HG02759 (cell line): ENCODE measurements around the gene GCHFR.

Experiments used
- ATAC-seq: cut with Tn5 transposase; IDR thresholded peaks from one replicate; pipeline ENCODE4 v1.9.1; 2021; ENCODE audit warnings: mild to moderate bottlenecking, moderate library complexity; ENCODE audit not compliant: unreplicated experiment

Gene GCHFR

DNA sequence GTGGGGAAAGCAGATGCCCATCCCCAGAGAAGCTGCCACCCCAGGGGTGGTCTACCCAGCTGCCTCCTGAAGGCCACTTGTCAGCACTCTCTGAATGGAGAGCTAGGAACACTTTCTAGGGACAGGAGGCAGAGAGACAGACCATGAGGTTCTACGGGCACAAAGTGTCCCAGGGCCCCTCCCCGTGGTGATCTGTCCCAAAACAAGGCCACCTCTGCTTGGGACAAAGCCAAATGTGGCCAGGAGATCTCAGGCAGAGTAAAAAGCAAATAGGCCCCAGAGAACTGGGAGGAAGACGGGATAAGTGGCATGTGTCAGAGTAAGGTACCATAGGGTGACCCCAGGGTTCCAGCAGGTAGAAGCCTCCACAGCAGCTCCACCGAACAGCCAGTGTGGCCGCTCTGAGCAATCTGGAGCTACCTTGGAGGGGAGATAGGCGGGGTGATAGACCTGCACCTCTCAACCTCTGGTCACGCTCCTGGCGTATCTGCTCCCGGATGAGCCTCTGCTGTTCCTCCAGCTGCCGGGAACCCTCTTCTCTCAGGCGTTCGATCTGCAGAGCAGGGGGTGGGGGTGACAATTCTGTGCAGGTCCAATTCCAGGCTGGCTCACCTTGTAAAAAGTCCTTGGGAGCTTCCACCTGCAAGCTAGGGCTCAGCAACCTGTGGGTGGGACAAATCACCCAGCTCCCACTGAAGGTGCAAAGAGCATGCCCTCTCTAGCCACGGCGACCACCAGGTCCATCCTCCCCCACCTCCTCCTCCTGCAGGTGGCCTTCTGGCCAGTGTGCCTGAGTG is 12.1 kb downstream of the GCHFR start:
- no peak for ATAC-seq

DNA sequence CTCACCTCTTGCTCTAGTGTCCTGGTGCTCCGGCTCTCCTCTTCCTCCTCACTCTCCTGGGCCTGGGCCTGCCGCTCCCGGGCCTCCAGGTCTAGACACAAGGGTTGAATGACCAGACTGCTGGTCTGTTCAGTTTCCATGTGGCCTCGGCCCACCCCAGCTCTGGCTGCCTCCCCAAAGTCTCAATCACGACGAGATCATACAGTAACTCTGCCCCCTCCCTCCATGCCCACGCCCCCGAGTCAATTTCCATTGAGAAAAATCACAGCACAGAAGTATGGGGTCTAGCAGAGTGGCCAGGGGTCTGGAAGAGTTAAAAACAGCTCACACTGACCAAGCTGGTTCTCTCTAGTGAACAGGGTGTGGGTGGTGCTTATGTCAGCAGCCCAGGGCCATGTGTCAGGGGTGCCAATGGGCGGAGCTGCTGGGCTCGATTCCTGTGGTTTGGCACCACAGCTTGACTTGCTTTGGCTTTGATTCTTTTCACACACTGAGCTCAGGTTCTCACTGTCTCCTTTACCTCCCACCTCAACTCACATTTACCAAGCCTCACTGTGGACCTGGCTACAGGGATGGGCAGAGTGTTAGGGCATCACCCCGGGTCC is 12.8 kb downstream of the GCHFR start:
- no peak for ATAC-seq

DNA sequence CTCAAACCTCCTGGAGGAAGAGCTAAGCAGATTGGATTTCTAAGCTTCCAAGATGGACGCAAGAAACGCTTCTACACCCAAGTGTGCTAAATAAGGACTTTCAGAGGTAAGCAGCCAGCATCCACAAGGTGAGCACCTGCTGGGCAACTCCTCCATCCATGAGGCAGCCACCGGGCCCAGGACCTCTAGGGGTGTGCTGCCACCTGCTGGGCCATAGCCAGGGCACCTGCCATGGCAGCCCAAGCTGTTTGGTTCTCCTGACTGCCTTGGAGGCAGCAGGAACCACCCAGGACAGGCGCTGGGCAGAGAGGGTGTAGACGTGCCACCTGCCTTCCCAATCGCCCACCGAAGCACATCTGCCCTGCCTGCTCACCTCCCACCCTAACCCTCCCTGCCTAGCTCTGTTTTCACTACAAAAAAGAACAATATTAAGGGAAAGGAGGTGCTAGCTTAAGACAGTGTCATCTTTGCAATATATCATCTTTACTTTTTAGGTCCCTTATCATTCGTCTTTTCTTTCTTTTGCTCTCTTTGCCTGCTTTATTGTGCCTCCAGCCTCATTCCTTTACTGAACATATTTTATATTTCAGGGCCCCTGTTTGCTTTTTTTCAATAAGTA is 18.9 kb downstream of the GCHFR start:
- peak; percentile 80 for ATAC-seq

DNA sequence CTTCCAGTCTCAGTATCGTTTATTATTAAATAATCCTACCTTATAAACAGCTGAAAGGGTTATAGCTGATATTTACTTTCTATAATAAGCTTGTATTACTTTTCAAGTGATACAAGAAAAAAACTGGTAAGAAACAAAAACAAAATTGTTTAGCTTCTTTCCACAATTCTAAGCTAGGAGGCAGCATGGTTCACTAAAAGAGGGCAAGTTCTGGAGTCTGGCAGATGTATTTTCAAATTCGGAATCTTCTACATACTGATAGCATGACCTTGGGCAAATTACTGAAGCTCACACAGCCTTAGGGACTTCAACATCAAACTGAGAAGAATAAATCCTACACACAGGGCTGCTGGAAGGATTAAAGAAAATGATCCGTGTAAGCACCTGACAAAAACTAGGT is 21.3 kb downstream of the GCHFR start:
- ATAC-seq, result no peak

DNA sequence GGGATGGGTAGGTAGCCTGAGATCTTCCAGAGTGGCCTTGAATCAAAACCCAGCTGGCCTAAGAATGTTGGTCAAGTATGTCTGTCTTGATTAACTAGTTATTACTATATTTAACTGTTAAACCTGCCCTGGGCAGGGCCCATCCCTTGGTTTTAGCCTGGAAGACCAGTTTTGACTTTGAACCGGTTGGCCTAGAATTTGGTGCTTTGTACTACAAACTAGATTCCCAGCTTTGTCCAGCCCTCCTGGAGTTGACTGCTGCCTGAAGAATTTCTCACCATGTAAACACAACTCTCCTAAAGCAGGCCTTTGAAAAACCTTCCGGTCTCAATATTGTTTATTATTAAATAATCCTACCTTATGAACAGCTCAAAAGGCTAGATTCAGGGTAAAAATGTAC is 21.9 kb downstream of the GCHFR start:
- ATAC-seq, result no peak

DNA sequence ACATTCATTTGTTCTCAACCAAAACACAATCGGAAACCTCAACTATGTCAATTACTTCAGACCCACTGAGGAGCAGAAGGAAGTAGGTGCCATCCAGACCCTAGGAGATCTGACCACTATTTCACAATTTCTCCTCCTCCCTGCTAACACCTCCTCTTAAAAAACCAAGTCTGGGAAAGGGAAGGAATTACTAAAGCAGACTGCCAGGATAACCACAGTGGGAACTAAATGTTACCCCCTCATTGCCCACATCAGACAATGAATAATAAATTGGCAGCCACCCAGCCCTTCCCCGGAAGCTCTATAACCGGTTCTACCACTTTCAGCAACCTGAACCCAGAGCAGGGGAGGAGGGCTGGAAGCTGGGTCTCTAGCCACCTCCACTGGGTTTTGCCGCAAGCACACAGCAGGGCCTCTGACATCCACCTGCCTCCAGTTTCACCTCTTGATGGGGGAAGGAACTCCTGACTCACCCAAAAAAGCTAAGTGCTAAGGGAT is 23.5 kb downstream of the GCHFR start:
- no peak for ATAC-seq

DNA sequence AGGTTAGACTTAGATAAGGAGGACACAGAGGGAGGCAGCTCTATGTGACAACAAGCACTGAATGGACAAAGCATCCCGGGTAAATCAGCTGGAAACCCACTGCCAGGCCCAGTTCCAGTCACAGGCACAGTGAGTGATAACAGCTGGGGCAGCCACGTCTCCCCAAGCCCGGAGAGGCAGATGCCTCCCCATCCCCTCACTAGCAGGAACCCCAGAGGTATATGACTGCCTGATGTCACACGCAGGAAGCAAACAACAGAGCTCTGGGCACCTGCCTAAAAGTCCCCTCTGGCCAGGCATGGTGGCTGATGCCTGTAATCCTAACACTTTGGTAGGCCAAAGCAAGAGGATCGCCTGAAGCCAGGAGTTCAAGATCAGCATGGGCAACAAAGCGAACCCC is 24.1 kb downstream of the GCHFR start:
- no peak for ATAC-seq

DNA sequence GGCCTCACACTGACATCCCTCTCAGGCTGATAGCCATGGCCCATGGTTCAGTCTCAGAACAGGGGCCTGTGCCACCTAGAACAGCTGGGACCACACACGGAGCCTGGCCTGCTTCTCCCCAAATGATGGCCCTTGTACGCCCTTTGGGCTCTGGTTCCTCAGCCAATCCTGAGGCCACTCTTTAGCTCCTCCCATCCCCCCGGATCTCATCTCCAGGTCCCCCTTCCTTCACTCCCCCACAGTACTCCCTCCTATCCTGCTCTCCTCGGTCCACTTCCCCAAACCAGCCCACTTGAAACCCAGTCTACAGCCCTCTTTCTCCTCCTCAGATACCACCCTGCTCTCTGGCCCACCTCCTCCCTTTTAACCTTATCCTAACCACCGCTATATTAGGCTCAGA is 25.3 kb downstream of the GCHFR start:
- ATAC-seq, result no peak

DNA sequence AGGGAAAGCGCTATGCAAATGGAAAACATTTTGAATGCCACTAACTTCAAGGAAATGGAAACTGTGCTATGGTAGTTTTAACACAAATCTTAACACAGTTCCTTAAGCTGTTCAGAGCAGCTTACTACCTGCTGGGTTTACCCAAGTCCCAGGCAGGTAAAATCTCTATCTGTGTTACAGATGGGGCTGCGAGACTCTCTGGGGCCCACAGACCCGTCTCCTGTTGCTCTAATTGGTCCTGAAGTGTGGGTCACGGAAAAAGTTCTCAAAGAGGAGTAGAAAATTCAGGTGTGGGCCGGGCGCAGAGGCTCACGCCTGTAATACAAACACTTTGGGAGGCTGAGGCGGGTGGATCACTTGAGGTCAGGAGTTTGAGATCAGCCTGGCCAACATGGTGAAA is 26.1 kb downstream of the GCHFR start:
- no peak for ATAC-seq

DNA sequence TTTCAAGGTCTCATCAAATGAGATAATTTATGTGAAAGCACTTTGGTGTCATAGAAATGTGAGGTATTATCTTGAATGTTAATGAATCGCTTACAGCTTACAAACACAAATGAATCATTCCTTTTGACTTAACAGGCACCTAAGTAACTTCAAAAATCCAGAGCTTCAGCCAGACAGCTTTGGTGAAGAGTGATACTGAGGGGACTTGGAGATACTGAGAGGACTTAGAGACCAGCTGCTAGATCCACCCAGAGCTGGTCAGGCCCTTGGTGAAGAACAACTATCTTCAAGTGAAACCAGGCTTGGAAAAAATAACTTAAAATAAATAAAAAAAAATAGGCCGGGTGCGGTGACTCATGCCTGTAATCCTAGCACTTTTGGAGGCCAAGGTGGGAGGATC is 26.9 kb downstream of the GCHFR start:
- no peak for ATAC-seq

DNA sequence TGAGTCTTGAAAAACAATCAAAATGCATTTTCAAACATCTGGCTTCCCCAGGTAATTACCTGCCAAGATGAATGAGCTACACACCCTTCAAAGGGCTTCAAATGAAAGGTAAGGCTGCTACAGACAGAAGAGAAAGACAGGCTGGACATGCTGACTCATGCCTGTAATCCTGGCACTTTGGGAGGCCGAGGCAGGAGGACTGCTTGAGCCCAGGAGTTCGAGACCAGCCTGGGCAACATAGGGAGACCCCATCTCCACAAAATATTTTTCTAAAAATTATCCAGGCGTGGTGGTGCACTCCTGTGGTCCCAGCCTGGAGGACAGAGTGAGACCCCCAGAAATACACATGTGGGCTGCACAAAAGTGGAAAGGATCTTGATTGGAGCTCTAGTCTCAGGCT is 28.5 kb downstream of the GCHFR start:
- no peak for ATAC-seq

DNA sequence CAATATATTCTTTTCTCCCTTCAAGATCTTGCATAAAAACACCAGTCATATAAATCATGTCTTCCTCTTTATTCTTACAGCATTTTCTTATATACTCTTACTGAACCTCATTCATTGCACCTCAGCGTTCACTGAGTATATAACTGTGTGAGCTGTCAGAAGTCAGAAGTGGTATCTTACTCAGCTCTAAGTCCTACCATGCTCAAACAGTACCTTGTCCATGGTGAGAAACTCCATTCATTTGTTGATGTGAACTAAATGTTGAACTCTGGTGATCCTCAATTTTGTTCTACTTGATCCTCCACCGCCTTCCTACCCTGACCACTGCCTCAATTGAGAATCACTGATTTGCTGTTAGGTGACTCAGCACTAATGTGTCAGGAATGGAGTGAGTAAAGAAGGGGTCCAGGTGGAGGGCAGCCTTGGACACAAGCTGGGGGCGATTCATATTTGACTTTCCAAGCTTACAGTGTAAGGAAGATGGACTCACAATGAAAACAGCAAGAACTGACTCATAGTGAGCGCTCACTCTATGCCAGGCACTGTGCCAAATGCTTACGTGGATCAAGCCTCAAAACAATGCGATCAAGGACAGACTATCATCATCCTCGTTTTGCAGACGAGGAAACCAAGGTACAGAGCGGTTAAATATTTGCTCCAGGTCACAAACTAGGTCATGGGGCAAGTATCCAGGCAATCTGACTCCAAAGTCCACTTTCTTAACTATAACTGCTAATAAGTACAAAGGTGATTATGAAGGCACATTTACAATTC is 29.5 kb downstream of the GCHFR start:
- no peak for ATAC-seq

DNA sequence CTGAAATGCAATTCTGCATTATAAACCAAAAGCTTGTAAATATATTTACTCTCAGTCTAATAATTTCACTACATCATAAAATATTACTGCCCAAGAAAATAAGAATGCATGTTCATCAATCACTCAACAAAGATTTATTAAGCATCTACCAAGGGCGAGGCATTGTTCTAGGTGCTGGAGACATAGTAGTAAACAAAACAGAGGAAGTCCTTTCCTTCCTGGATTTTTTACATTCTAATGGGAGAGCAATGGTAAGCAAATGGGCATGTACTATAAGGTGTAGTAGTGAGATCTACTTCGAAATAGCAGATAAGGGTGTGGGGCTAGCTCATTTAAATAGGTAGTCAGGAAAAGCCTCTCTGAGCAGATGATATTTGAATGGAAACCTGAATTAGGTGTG is 32.2 kb downstream of the GCHFR start:
- no peak for ATAC-seq

DNA sequence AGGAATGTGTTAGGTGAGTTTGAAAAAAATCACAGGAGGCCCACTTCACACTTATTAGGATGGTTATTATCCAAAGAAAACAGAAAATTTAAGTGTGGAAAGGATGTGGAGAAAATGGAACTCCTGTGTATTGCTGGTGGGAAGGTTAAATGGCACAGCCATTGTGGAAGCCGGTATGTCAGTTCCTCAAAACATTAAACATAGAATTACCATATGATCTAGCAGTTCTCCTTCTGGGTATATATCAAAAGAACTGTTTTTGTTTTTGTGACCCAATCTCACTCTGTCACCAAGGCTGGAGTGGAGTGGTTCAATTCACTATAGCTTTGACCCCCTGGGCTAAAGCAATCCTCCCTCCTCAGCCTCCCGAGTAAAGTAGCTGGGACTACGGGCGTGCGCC is 32.6 kb downstream of the GCHFR start:
- no peak for ATAC-seq

DNA sequence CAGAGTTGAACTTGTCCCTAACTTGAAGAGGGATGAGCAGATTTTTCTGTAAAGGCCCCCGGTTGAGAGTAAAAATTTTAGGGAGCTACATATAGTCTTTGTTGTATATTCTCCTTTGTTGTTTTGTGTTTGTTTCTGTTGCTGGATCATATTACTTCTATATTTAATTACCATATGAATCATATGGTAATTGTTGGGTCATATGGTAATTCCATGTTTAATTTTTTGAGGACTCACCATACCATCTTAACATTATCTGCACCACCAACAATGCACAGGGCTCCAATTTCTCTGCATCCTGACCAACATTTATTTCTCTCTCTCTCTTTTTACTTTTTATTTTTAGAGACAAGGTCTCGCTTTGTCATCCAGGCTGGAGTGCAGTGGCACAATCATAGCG is 35.7 kb downstream of the GCHFR start:
- no peak for ATAC-seq

DNA sequence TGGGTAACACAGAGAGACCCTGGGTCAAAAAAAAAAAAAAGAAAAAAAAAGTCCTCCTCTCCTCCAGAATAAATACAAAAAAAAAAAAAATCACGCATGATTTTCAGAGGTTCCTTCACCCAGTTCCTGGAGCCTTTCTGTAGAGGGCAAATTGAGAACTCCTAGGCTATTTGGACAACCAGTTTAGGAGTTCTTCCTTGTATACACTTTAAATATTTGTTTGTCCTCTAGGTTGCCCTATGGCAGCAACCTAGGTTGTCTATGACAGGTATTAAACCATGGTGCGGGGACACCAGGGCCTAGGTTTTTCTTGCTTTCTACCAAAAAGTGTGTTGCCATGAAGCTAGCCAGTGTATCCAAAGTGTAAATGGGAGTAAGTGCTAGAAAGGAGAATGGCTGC is 39.2 kb downstream of the GCHFR start:
- no peak for ATAC-seq

DNA sequence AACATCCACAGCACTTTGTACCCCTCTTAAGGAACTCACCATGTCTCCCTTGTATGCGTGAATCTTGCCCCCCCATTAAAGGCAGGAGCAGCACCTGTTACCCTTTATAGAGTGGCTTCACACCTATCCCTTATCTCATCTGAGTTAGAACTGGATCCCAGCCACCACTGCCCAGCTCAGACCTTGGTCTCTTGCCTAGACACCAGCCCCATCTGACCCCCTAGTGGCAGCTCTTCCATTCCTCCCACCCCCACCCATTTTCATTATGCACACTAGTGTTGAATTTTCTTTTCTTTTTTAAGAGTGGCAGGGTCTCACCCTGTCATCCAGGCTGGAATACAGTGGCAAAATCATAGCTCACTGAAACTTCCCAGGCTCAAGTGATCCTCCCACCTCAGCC is 39.8 kb downstream of the GCHFR start:
- ATAC-seq, result no peak

DNA sequence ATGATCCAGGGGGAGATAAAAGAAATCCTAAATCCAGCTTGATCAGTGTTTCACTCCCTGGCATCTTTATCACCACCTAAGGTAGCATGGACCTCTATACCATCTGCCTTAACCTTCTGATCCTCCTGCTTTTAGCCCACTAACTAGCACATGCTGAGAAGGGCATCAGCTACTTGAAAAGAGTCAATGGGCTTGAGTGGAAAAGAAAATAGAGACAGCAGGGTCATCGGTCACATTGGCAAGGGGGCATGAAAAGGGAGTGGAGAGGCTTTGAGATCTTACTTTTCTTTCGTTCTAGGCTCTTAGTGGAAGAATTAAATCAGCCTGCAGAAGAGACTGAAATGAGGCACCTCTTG is 42.8 kb downstream of the GCHFR start:
- ATAC-seq, result no peak

DNA sequence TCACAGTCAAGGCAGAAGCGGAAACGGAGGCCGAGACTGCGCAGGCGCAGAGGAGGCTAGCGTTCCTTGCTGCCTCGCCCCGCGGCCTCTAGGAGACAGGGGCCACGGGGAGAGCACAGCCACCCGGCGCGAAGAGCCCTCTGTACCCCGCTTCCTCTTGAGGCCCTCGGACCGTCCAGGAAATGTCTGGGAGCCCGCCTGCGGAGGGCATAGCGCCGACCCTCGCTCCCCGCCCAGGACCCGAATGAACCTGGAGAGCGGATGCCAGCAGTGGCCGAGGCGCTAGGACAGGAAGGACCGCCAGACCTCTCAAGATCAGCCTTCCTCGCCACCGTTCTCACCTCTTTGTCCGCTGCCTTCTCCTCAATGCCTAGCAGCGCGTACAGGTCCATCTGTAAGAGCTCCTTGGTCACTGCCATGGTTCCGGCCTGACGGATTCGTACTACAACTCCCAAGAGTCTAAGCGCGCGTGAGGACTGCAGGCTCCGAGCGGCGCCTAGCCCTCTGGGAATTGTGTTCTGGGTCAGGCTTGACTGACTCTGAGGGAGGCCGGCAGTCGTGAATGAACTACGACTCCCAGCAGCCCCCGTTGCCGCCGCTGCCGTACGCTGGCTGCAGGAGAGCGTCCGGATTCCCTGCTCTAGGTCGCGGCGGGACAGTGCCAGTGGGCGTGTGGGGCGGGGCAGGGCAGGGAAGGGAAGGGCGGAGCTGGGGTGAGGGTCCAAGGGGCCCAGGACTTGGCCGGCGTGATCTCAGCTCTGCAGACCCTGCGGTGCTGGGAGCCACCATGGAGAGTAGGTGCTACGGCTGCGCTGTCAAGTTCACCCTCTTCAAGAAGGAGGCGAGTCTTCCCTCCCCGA is 43.4 kb downstream of the GCHFR start, which contains the start of the genes DNAJC17 and ZFYVE19:
DNAJC17 (minus strand) TSS at position 446 of the 860 bp plus-strand sequence; CDS start at position 419, 27 bp downstream.
ZFYVE19 (plus strand) TSS at position 62 of the 860 bp plus-strand sequence; CDS start at position 563, 501 bp downstream.
- peak; percentile 94 for ATAC-seq

DNA sequence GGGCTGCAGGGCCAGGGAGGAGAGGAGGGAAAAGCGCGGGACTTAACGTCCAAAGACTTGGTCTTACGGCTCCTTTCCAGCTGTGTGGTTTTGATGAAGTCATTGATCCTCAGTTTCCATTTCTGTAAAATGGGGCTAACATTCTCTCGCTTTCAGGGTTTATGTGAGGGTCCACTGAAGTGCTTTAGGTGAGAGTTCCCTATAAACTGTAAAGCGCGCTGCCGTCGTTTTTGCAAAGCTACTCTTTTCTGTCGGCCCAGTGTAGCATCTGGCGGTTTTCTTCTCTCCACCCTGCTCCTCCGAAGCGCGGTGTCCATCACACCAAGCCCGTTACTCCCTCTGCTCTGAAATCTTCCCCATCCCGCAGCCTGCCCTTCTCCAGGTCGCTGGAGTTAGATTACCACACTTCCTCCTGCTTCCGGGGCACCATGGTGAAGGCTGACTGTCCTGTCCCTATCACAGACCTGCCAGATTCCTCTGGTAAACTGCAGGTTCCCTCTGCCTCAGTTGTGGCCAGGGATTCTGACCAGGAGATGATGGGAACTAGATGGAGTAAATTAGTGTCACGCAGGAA is 44.1 kb downstream of the GCHFR start:
- no peak for ATAC-seq
